HG03280 (cell line): ENCODE results near the gene KLHL2.
"Not testable (repeated sequence)": the region's sequence is repeated elsewhere in the genome, so short reads cannot be mapped to it uniquely, and the experiment has no call there.

Source experiments
- ATAC-seq: cut with Tn5 transposase; IDR thresholded peaks from one replicate; pipeline ENCODE4 v1.9.1; 2021; ENCODE audit warnings: mild to moderate bottlenecking, moderate library complexity; ENCODE audit not compliant: unreplicated experiment

KLHL2 gene

DNA sequence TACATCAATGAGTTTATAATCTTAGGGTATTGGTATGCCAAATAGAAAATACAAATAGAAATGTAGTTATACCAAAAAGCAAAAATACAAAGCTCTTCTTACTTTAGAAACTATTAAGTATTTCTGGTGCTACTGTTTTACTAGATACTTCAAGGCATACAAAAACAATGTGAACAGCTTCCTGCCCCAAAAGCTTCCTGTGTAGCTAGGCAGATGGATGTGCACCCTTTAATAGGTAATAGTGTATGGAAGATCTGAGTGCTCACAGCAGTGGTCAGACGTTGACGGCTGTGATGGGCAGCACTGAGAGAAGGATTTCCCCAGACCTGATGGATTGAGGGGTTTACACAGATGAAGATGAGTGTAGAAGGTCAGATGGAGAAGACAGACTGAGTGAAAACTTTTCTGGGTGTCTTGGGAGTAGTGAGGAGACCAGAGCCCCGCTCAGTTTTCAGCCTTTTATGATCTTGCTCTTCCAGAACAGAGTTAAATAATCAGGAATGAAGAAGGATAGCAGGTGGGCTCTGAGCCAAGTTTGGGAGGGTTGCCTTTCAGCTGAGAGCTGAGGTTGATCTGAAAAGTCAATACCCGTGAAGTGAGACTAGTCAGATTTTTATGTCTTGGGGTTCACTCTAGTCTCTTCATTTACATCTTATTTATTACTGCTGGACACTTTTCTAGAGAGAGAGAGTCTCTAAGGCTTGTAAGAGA, 22.3 kb downstream of the KLHL2 start:
- not testable (repeated sequence) for ATAC-seq

DNA sequence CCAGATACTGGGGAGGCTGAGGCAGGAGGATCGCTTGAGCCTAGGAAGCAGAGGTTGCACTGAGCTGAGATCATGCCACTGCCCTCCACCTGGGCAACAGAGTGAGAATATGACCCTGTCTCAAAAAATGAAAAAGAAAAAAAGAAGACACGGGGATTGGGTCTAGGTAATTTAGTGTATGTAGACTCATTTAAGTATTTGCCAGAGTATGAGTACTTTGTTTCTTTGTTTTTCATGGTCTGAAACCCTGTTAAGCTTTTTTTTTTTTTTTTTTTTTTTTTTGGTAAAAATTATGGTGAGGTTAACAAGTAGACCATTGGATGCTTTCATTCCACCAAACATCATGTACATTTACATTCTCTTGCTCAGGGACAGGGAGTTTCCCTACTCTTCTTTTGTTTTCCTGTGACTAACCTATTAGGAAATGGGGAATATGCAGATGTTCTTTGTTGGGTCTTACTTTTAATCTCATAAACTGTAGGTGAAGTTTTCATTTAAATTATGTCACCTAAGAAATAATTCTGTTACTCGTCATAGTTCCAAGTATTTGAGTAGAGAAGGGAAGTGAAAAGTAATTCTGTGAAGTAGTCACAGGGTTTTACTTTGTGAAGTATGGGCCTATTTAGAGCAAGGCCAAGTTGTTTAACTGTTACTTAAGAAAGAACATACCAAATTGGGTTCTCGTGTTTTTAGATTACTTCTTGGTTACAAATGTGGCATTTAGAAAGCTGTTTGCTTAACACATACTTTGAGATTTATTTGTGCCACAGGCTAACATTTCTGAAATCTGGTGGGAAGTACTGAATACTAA, 25.5 kb downstream of the KLHL2 start:
- ATAC-seq = peak; percentile 48

DNA sequence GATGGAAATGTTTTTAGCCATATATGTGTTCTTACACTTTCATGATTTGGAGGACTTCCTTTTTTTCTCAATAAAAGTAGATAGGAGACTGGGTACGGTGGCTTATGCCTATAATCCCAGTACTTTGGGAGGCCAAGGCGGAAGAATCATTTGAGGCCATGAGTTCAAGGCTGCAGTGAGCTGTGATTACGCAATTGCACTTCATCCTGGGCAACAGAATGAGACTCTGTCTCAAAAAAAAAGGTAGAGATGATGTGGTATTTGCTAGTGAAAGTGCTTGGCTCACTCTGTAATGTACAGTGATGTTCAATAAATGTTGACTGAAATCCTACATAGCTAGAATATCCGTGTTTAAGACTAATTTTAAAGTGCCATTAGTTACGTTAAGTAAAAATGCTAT, 27.4 kb downstream of the KLHL2 start:
- no peak for ATAC-seq

DNA sequence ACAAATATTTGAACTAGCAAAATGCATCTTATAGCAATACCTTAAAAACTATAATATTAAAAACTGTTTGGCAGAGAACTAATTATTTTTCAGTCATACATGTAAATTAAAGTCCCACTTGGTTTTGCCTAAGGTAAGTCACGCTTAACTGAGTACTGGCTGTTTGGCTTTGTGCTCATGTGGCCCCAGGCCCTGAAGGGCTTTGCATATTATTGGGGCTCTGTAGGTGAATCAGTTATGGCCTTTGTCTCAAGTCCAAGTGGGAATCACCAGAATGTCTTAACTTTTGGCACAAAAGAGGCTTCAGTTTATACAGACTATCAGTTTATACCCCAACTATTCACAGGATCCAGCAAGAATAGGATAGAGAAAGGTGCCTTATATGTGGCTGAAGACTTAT, 29.5 kb downstream of the KLHL2 start:
- not testable (repeated sequence) for ATAC-seq

DNA sequence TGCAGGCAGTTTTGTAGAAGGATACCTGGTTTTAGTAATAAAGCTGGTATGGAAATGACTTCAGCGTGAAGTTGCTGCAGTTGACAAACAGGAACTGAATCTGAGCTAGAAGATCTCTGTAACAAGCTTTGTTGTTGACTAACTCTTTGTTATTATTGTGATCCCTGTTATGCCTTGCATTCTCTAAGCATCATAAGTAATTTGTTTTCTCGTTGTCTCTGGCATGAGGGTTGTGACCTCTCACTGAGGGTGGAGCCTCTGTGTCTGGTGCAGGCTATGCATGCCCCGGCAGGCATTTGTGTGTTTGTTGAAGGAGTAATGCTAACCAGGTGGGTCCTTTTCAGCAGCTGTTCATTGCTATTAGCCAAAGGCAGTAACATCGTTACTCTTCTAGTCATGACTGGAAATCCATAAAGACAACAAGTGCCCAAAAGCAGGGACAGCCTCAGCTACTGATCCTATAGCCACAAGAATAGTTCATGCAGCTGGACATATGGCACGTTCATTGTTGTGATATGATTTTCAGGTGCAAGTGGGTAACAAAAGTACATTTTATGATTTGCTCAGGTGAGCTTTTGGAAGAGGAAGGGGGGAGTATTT, 30.8 kb downstream of the KLHL2 start:
- ATAC-seq = peak; percentile 67

DNA sequence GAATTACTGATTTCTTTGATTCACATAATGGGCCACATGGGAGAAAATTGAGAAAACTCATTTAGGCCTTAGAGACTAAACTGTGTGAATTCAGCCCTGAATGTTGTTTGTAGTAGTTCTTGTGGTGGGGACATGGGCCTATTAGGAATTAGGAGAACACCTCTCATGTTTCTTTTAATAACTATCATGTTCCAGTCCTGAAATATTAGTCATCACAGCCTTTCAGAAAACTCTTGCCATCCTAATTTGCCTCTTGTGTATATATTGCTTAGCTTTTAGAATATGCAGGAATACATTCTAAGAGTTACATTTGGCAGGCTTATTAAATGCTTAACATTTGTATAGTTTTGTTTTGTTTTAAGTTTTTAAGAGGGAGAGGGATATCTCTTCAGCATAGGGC, 33.4 kb downstream of the KLHL2 start:
- not testable (repeated sequence) for ATAC-seq

DNA sequence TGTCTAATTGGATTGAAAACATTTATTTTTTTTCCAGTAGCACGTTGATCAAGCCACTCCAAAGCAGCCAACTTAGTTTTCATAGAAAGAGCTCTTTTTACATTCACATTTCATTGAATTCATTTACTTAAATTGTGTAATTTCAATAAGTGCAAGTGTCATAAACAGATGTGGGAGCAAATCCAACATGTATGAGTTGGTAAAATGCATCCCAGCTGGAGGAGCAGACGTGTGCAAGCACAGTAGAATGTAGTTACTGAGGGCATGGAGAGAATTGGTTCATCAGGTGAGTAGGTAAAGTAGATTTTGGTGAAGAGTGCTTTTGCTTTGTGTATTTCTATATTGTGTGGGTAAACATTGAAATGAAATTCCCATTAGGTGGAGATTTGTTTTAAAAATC, 36.8 kb downstream of the KLHL2 start:
- ATAC-seq = not testable (repeated sequence)

DNA sequence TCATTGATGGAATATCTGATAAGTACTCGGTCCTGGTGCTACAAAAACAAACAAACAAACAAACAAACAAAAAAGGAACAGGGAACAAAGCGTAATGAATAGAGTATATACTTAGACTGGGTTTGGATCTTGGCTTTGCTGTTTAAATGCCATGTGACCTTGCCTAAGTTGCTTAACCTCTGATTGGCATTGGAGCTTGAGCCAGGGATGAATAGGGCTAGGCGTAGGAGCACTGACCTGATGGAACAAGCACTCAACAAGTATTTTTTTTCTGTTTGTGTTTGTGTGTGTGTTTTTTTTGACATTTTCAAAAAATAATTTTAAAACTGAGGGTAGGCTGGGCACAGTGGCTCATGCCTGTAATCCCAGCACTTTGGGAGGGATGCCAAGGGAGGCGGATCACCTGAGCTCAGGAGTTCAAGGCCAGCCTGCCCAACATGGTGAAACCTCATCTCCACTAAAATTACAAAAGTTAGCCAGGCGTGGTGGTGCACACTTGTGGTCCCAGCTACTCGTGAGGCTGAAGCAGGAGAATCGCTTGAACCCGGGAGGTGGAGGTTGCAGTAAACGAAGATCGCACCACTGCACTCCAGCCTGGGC, 37.3 kb downstream of the KLHL2 start:
- ATAC-seq = not testable (repeated sequence)

DNA sequence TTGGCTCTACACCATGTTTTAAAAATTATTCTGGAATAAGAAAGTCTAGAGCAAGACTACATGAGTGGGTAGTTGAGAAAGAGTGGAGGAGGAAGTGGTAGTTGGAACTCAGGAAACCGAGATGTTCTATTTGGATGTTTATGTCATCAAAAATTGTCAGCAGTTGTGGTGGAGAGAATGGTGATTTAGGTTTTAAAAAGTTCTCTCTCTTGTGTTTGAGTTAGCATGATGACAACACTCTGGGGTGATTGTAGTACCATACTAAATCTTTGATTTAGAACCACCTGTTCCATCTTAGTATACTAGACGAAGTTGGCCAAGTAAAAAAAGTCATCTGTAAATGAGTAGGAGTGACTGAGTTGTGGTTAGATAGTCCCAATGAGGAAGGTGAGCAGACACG, 40.7 kb downstream of the KLHL2 start:
- ATAC-seq = no peak

DNA sequence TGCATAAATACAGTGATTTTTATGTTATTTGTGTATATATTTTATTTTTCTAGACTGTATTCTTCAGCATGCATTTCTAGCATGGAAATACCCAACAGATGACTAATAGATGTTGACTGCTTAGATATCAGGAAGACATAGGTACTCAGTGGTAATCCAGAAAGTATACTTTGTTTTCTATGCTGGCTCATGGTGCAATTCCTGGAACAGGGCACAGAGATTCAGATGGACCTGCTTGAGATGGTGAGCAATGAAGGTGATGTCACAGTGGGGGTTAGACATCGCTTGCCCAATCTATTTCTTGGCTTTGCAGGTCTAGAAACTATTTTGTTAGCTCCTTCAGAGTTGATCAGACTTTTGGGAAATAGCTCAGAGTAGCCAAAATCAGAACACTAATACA, 41.5 kb downstream of the KLHL2 start:
- ATAC-seq = not testable (repeated sequence)

DNA sequence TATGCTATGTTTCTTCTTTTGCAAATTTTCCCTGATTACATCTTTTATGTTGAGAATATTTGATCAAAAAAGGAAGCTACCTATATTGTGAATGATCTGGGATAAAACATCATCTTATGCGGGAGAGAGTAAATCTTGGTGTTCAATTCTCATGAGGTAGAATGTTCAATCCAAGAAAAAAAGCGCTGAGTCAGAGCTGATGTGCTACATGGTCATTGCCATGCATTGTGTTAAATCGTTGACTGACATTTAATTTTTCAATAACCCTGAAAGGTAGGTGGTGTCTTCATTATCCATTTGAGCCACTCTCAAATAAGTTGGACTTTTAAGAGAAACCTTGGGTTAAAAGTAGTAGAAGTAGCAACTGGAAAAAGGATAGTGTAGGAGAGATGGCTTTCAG, 47.4 kb downstream of the KLHL2 start:
- not testable (repeated sequence) for ATAC-seq

DNA sequence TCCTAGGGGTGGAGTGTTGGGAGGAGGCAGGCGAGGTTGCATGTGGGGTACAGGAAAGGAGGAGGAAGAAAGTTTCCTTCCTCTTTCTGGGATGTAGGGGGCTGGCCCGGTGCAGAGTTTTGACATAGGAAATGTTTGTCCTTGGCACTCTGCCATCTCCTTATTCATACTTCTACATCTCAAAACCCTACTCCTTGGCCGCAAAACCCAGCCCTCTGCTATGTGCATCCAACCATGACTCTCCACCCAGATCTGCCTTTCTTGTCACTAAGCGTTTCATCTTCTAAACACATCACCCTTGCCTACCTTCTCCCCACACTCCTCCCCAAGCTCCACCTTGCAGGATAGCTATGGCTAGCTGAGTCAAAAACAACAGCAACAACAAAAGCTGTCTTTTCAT, 48.1 kb downstream of the KLHL2 start:
- ATAC-seq = peak; percentile 86

DNA sequence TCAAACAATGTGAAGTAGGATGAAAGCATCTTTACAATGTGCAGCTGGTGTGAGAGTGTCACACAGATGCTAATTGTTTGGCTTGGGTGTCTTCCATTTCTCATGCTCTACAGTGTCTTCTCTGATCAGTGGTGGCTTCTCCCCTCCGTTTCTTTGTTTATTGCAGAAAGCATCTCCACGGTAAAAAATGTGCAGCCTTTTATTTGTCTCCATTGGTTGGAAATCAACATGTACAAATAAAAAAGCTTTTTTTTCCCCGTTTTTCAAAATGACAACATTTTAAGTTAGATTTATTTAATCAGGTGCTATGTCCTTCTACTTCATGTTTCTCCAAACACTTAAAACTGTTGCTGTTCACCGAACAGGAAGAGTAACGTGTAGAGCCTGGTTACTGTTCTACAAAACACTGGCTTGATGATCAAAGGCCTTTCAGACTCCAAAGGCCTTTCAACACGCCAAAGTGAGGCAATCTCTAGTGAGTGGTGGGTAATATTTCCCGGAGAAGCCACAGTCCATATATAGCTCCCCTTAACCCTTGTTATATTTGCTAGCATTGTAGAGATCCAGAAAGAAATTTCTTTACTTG, 48.8 kb downstream of the KLHL2 start:
- ATAC-seq = peak; percentile 19

DNA sequence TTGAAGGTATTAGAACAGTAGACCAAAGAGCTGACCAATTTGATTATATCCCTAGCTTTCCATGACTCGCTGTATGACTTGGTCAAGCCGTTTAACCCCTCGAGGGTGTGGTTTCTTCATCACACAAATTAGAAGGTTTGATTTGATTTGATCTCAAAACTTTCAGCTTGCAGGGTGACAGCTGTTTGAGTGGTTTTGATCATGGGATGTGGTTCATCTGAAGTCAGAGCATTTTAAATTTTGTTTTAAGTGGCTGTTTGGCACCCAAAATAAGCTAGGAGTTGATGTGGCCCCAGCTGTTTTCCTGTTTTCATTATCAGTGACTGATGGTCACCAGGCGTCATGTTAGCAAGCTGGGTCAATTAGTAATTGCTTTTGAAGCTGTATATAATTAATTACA, 52.4 kb downstream of the KLHL2 start:
- ATAC-seq = not testable (repeated sequence)

DNA sequence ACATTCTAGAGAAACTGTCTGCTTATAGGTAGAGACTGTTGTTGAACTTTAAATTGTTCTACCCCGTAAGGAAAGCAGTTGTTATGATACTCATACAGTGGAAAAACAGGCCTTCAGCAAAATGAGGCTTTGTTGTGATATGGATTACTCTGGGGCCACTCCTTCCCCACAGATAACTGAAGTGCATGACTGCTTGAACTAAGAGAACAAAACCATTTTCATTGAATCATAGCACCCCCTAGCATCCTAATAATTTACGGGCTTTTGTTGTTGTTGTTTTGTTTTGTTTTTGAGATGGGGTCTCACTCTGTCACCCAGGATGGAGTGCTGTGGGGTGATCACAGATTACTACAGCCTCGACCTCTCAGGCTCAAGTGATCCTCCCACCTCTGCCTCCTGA, 54.9 kb downstream of the KLHL2 start:
- ATAC-seq = not testable (repeated sequence)

DNA sequence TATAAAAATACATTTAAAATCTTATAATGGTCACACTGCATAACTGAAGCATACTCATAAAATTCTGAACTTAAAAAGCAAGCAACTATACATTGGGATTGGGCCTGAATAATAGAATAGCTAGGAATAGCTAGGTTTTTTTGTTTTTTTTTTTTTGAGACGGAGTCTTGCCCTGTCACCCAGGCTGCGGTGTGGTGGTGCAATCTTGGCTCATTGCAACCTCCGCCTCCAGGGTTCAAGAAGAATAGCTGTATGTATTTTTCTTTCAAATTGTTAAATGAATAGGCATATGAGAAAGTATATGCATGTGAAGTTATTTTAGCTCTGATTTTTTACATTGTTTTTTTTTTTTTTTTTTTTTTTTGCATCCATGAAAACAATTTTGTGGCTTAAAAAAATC, 56.1 kb downstream of the KLHL2 start:
- ATAC-seq = not testable (repeated sequence)

DNA sequence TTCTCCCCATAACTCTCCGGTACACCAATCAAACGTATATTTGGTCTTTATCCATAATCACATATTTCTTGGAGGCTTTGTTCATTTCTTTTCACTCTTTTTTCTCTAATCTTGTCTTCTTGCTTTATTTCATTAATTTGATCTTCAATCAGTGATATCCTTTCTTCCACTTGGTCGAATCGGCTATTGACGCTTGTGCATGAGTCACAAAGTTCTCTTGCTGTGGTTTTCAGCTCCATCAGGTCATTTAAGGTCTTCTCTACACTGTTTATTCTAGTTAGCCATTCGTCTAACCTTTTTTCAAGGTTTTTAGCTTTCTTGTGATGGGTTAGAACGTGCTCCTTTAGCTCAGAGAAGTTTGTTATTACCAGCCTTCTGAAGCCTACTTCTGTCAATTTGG, 62.6 kb downstream of the KLHL2 start:
- ATAC-seq = not testable (repeated sequence)

DNA sequence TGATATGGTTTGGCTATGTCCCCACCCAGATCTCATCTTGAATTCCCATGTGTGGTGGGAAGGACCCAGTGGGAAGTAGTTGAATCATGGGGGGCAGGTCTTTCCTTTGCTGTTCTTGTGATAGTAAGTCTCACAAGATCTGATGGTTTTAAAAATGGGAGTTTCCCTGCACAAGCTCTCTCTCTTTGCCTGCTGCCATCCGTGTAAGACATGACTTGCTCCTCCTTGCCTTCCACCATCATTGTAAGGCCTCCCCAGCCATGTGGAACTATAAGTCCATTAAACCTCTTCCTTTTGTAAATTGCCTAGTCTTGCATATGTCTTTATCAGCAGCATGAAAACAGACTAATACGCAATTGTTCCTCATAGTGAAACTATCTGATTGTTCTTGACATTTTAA, 66.1 kb downstream of the KLHL2 start:
- ATAC-seq = not testable (repeated sequence)

DNA sequence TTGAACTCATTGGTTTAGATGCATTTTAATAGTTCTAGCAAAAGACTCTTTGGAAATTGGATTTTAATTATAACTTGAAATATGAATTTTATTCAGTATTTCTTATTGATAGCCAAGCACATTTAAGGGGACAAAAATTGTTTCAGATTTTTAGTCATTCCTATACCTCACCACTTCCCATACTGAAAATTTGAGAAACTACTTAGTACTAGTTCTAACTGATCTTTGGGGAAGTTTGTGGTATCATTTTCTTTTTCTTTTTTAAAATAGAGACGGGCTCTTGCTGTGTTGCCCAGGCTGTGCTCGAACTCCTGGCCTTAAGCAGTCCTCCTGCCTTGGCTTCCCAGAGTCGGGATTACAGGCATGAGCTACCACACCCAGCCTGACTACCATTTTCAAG, 68.0 kb downstream of the KLHL2 start:
- ATAC-seq = not testable (repeated sequence)

DNA sequence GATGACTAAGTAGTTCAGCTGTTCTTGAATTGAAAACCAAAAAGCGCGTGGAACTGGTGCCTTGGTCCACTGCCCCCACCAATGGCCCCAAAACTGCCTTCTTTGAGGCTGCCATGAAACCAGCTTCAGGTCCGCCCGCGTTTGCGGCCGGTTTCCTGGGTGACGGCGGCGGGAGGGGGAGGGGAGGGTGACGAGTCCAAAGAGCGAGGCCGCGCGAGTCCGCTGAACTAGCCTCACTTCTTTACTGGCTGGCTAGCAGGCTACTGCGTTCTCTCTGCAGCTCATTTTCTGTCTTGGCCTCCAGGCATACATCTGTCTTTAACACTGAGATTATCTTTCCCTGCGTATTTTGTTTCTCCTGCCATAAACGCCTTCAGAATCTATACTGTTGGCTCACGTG, 72.2 kb downstream of the KLHL2 start:
- not testable (repeated sequence) for ATAC-seq

DNA sequence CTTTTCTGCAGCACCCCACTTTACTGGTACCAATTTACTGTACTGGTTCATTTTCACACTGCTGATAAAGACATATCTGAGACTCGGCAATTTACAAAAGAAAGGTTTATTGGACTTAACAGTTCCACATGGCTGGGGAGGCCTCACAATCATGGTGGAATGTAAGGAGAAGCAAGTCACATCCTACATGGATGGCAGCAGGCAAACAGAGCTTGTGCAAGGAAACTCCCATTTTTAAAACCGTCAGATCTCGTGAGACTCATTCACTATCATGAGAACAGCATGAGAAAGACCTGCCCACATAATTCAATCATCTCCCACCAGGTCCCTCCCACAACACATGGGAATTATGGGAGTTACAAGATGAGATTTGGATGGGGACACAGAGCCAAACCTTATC, 77.3 kb downstream of the KLHL2 start:
- ATAC-seq = not testable (repeated sequence)
